Thyroid gland (tissue), 4 donors: ENCODE measurements around the gene WDR26.

Experiments
- POLR2A ChIP-seq, 2 donors: fragments of 450-650 bp; IDR thresholded peaks; one replicate each; pipeline ENCODE4 v1.6.1; 2017; ENCODE audit warnings: antibody characterized with exemption in 2 of 2, mild to moderate bottlenecking in 2 of 2, moderate library complexity in 1 of 2
- TF ChIP-seq, protein P1 (sequence below), 6 experiments: fragments of 200-600 bp in 3 of 6; fragments of 450-650 bp in 3 of 6; sonication (generic) in 3 of 6; IDR thresholded peaks; one replicate each; pipeline ENCODE4 v1.5.1; 2016 to 2019; ENCODE audit warnings: antibody characterized with exemption in 6 of 6, mild to moderate bottlenecking in 2 of 6, inconsistent platforms in 1 of 6, moderate library complexity in 1 of 6

DNA sequence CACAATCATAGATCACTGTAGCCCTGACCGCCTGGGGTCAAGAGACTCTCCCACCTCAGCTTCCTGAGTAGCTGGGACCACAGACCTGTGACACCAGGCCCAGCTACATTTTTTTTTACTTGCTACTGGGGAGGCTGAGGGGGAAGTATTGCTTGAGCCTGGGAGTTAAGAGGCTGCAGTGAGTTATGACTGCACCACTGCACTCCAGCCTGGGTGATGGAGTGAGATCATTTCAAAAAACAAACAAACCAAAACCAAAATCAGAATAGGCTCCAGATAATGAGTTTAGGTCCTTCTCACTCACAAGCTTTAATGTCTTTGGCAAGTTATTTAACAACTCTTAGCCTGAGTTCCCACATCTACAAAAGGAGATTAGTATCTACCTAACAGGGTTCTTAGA lies 22.8 kb downstream of the WDR26 start:
- TF ChIP-seq, protein P1, sequence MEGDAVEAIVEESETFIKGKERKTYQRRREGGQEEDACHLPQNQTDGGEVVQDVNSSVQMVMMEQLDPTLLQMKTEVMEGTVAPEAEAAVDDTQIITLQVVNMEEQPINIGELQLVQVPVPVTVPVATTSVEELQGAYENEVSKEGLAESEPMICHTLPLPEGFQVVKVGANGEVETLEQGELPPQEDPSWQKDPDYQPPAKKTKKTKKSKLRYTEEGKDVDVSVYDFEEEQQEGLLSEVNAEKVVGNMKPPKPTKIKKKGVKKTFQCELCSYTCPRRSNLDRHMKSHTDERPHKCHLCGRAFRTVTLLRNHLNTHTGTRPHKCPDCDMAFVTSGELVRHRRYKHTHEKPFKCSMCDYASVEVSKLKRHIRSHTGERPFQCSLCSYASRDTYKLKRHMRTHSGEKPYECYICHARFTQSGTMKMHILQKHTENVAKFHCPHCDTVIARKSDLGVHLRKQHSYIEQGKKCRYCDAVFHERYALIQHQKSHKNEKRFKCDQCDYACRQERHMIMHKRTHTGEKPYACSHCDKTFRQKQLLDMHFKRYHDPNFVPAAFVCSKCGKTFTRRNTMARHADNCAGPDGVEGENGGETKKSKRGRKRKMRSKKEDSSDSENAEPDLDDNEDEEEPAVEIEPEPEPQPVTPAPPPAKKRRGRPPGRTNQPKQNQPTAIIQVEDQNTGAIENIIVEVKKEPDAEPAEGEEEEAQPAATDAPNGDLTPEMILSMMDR (IDR thresholded peaks at IDR 0.05): no peak
- TF ChIP-seq POLR2A (IDR thresholded peaks at IDR 0.05): no peak
